OCI-LY3 (cell line): ENCODE data around the gene FBXO17.

ENCODE experiments used
- CTCF ChIP-seq: fragments of 200-600, 300-600 bp; sonication (generic); IDR thresholded peaks from 2 replicates; pipeline ENCODE4 v1.5.1; 2014; ENCODE audit warnings: antibody characterized with exemption, low read length, low read depth
- EZH2phosphoT487 ChIP-seq: fragments of 200-600 bp; shearing (Covaris generic); IDR thresholded peaks from 2 replicates; pipeline ENCODE4 v1.6.1; 2018; ENCODE audit warnings: antibody characterized with exemption, mixed run types, low read depth

GRCh38 chr19:38990949-38991697, 15.6 kb upstream of the FBXO17 start:
- no peak for TF ChIP-seq CTCF
- TF ChIP-seq EZH2phosphoT487 = no peak
